ENCODE measurements around the gene CHRND. TPM values are rescaled to one million over a fixed set of nuclear protein-coding genes. Genes with fewer than 3 reads are reported as not detected.

The CHRND gene
- total RNA-seq, 1 donor from 2014 or later, result not detected

- TF ChIP-seq, protein P1, sequence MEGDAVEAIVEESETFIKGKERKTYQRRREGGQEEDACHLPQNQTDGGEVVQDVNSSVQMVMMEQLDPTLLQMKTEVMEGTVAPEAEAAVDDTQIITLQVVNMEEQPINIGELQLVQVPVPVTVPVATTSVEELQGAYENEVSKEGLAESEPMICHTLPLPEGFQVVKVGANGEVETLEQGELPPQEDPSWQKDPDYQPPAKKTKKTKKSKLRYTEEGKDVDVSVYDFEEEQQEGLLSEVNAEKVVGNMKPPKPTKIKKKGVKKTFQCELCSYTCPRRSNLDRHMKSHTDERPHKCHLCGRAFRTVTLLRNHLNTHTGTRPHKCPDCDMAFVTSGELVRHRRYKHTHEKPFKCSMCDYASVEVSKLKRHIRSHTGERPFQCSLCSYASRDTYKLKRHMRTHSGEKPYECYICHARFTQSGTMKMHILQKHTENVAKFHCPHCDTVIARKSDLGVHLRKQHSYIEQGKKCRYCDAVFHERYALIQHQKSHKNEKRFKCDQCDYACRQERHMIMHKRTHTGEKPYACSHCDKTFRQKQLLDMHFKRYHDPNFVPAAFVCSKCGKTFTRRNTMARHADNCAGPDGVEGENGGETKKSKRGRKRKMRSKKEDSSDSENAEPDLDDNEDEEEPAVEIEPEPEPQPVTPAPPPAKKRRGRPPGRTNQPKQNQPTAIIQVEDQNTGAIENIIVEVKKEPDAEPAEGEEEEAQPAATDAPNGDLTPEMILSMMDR (conservative IDR thresholded peaks at IDR 0.05; ENCODE audit: low read depth, low read length), result no peak
- DNase-seq (ENCODE audit: low read depth), result no peak
Observed at GRCh38 chr2:232584238-232584637, 58.3 kb downstream of the CHRND start.

More at GRCh38 chr2:232584238-232584637, 58.3 kb downstream of the CHRND start:
- H3K4me3 ChIP-seq (ENCODE audit: low read depth, low read length), result no peak overlapping the region

Other genes starting within 250 kb of the CHRND start
- gene ALPP, start 147.4 kb upstream of the CHRND start, total RNA-seq, result not detected in 2 replicates
- gene ALPG, start 119.3 kb upstream of the CHRND start, total RNA-seq, result not detected in 2 replicates
- not detected in 2 replicates for gene ALPI, start 70.0 kb upstream of the CHRND start, total RNA-seq
- gene ECEL1, start 38.3 kb upstream of the CHRND start, total RNA-seq, result not detected in 2 replicates
- gene PRSS56, start 5.8 kb upstream of the CHRND start, total RNA-seq, result not detected in 2 replicates
- not detected in 2 replicates for gene CHRNG, start 13.5 kb downstream of the CHRND start, total RNA-seq
- gene TIGD1, start 24.4 kb downstream of the CHRND start, total RNA-seq, result 1.2 and 2.5 TPM in 2 replicates
- 96.0 and 103 TPM in 2 replicates for gene EIF4E2, start 24.5 kb downstream of the CHRND start, total RNA-seq
- 10.3 and 16.6 TPM in 2 replicates for gene EFHD1, start 107.4 kb downstream of the CHRND start, total RNA-seq
- 24.0 and 31.8 TPM in 2 replicates for gene GIGYF2, start 171.2 kb downstream of the CHRND start, total RNA-seq

Measured in epithelial cell of proximal tubule (primary cell).